OCI-LY7 (cell line): ENCODE data around the gene NCAPD3. TPM values are rescaled to one million over a fixed set of nuclear protein-coding genes. Genes with fewer than 3 reads are reported as not detected.

Experiments
- BruUV-seq: library from RNA; stranded (reverse); fragments of 400-500 nt; replicated peaks from 2 replicates; lab custom pipeline; 2021; lab: Mats Ljungman, UMichigan
- CTCF ChIA-PET: fragments of 300-600 bp; sonication (Branson Sonifier 250); formaldehyde crosslinking; loops from one replicate; lab custom pipeline; 2022; ENCODE audit warnings: antibody characterized with exemption; ENCODE audit not compliant: unreplicated experiment; lab: Charles Lee
- POLR2A ChIA-PET: fragments of 300-600 bp; sonication (Branson Sonifier 250); formaldehyde crosslinking; loops from one replicate; lab custom pipeline; 2022; ENCODE audit warnings: antibody characterized with exemption; lab: Charles Lee
- DNase-seq: peaks from one replicate; pipeline ENCODE4 v3.0.0-alpha.2; 2015; ENCODE audit warnings: low spot score
- H2AFZ ChIP-seq: fragments of 200-600 bp; sonication (generic), shearing (Covaris generic); 2 replicates; pipeline ENCODE4 v1.6.1; 2014; ENCODE audit warnings: mild to moderate bottlenecking, antibody characterized with exemption, low read length, moderate library complexity
- H3K27ac ChIP-seq: fragments of 200-600 bp; sonication (generic); 2 replicates; pipeline ENCODE4 v1.5.1; 2014; ENCODE audit warnings: mixed run types, low read depth, mild to moderate bottlenecking, moderate library complexity, low read length, inconsistent platforms; ENCODE audit not compliant: poor library complexity, severe bottlenecking
- H3K36me3 ChIP-seq: fragments of 200-600 bp; sonication (generic); 2 replicates; pipeline ENCODE4 v1.6.1; 2014; ENCODE audit warnings: mild to moderate bottlenecking, antibody characterized with exemption, low read length, moderate library complexity, mixed read lengths; ENCODE audit not compliant: insufficient read depth
- H3K4me1 ChIP-seq: fragments of 200-600 bp; sonication (generic); 2 replicates; pipeline ENCODE4 v1.5.1; 2014; ENCODE audit warnings: mild to moderate bottlenecking, low read length; ENCODE audit not compliant: insufficient read depth, poor library complexity, severe bottlenecking
- H3K4me2 ChIP-seq: fragments of 200-600 bp; sonication (generic); 2 replicates; pipeline ENCODE4 v1.6.1; 2014; ENCODE audit warnings: mild to moderate bottlenecking, low read length
- H3K4me3 ChIP-seq: fragments of 200-600 bp; sonication (generic); 2 replicates; pipeline ENCODE4 v1.5.1; 2014; ENCODE audit warnings: mild to moderate bottlenecking, low read depth, low read length; ENCODE audit not compliant: poor library complexity, severe bottlenecking
- H3K79me2 ChIP-seq: fragments of 200-600 bp; sonication (generic); 2 replicates; pipeline ENCODE4 v1.6.1; 2016; ENCODE audit warnings: low read depth, mild to moderate bottlenecking, low read length, moderate library complexity, mixed read lengths; ENCODE audit not compliant: insufficient read depth
- H3K9me2 ChIP-seq: fragments of 200-600 bp; sonication (generic); 2 replicates; pipeline ENCODE4 v1.6.1; 2016; ENCODE audit warnings: mild to moderate bottlenecking, low read length, mixed read lengths; ENCODE audit not compliant: insufficient read depth
- H3K9me3 ChIP-seq: fragments of 200-600 bp; sonication (generic); 2 replicates; pipeline ENCODE4 v1.6.1; 2014; ENCODE audit warnings: mild to moderate bottlenecking, mixed run types, low read length, mixed read lengths
- H4K20me1 ChIP-seq: fragments of 200-600 bp; sonication (generic); 2 replicates; pipeline ENCODE4 v1.6.1; 2014; ENCODE audit warnings: mild to moderate bottlenecking, antibody characterized with exemption, low read length, moderate library complexity, mixed read lengths; ENCODE audit not compliant: insufficient read depth
- EZH2phosphoT487 ChIP-seq: fragments of 200-600 bp; sonication (generic); IDR thresholded peaks from 2 replicates; pipeline ENCODE4 v1.6.1; 2018; ENCODE audit warnings: low read depth, borderline replicate concordance, mild to moderate bottlenecking, mixed run types, antibody characterized with exemption, low read length, moderate library complexity, mixed read lengths
- intact Hi-C: fragments of 100-400 bp; cut with micrococcal nuclease; formaldehyde crosslinking; loops from one replicate; pipeline ENCODE4 v1.10.0; 2022; ENCODE audit not compliant: unreplicated experiment
- total RNA-seq, 2 experiments: library from RNA; depleted of rRNA in 1 of 2; stranded (reverse); fragments of >200 nt in 1 of 2; shearing (Covaris generic) in 1 of 2; gene quantifications; 2 replicates each; pipeline ENCODE4 v1.2.3, GENCODE V29; 2014 to 2022
- TF ChIP-seq, protein P1 (sequence below): fragments of 200-600 bp; sonication (generic); conservative IDR thresholded peaks from 2 replicates; pipeline ENCODE4 v1.5.1; 2014; ENCODE audit warnings: mild to moderate bottlenecking, antibody characterized with exemption, low read length, moderate library complexity, mixed read lengths

The NCAPD3 gene
- total RNA-seq, 2 experiments from 2014 or later, result 89.1 to 112 TPM

- DNase-seq, result no peak
- TF ChIP-seq, protein P1, sequence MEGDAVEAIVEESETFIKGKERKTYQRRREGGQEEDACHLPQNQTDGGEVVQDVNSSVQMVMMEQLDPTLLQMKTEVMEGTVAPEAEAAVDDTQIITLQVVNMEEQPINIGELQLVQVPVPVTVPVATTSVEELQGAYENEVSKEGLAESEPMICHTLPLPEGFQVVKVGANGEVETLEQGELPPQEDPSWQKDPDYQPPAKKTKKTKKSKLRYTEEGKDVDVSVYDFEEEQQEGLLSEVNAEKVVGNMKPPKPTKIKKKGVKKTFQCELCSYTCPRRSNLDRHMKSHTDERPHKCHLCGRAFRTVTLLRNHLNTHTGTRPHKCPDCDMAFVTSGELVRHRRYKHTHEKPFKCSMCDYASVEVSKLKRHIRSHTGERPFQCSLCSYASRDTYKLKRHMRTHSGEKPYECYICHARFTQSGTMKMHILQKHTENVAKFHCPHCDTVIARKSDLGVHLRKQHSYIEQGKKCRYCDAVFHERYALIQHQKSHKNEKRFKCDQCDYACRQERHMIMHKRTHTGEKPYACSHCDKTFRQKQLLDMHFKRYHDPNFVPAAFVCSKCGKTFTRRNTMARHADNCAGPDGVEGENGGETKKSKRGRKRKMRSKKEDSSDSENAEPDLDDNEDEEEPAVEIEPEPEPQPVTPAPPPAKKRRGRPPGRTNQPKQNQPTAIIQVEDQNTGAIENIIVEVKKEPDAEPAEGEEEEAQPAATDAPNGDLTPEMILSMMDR, result no peak
- TF ChIP-seq EZH2phosphoT487, result no peak
- intact Hi-C loops, result no loop called here
- no peaks in the 10 kb centered on the region for H3K79me2 ChIP-seq
- H3K36me3 ChIP-seq, result peaks cover 99% of the 10 kb centered on the region
- CTCF ChIA-PET, result no interaction called here
- no peak overlapping the region for H3K27ac ChIP-seq
- H3K9me2 ChIP-seq, result no peaks in the 10 kb centered on the region
- no peak overlapping the region for H3K4me3 ChIP-seq
- POLR2A ChIA-PET, result no interaction called here
- no peaks in the 10 kb centered on the region for H3K4me1 ChIP-seq
- no peaks in the 10 kb centered on the region for H3K9me3 ChIP-seq
- no peaks in the 10 kb centered on the region for H4K20me1 ChIP-seq
- no peak overlapping the region for H3K4me2 ChIP-seq
- no peak overlapping the region for H2AFZ ChIP-seq
- no TSS peak for BruUV-seq
Measured at GRCh38 chr11:134157451-134157850, 66.3 kb downstream of the NCAPD3 start.

GRCh38 chr11:134155946-134156865 is 67.6 kb downstream of the NCAPD3 start:
- TF ChIP-seq EZH2phosphoT487, result no peak
- TF ChIP-seq, protein P1, result no peak
- no peak for DNase-seq
- Histone ChIP-seq H3K4me2 (no peak overlapping the region), H2AFZ (no peak overlapping the region), H3K4me3 (no peak overlapping the region), H3K9me2 (no peaks in the 10 kb centered on the region), H3K27ac (no peak overlapping the region), H3K4me1 (no peaks in the 10 kb centered on the region), H3K9me3 (no peaks in the 10 kb centered on the region), H3K79me2 (no peaks in the 10 kb centered on the region), H3K36me3 (peaks cover 99% of the 10 kb centered on the region), H4K20me1 (no peaks in the 10 kb centered on the region)
- CTCF ChIA-PET, result no interaction called here
- POLR2A ChIA-PET, result interaction anchor here (0.5 kb wide), 1 partner anchor 1847 kb away, joined by 9 read pairs; no protein-coding TSS in a partner anchor
- intact Hi-C loops, result no loop called here
- BruUV-seq, result no TSS peak

DNA sequence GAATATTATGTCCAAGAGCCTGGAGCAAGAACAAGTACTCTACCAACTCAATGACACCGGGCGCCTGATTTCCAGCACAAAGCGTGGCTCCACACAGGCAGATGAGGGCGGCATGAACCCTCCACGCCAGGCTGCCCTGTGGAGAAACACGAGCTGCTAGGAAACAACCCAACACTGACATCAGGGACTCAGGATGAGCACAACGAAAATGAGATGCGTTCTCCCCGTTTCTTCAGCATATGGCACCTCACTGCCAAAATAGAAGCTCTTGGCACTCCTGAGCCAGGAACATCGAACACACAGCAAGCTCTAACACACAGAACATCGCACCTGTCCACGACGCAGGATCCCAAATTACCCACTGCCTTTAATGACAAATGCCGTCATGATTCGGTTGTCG is 68.3 kb downstream of the NCAPD3 start:
- Histone ChIP-seq H4K20me1 (no peaks in the 10 kb centered on the region), H3K4me1 (no peaks in the 10 kb centered on the region), H3K79me2 (no peaks in the 10 kb centered on the region), H3K9me2 (no peaks in the 10 kb centered on the region), H2AFZ (no peak overlapping the region), H3K9me3 (no peaks in the 10 kb centered on the region), H3K36me3 (peaks cover 99% of the 10 kb centered on the region), H3K4me3 (no peak overlapping the region), H3K4me2 (no peak overlapping the region), H3K27ac (no peak overlapping the region)
- ChIA-PET CTCF (no interaction called here), POLR2A (interaction anchor here (0.5 kb wide), 1 partner anchor 1846 kb away, joined by 9 read pairs; no protein-coding TSS in a partner anchor)
- BruUV-seq, result no TSS peak
- TF ChIP-seq, protein P1, result no peak
- TF ChIP-seq EZH2phosphoT487, result no peak
- intact Hi-C loops, result no loop called here
- no peak for DNase-seq
